ENCODE data around the gene IPO11. TPM values are rescaled to one million over a fixed set of nuclear protein-coding genes. Genes with fewer than 3 reads are reported as not detected.

IPO11 gene
- total and polyA plus RNA-seq, 2 of the 13 experiments (the other 11 are each of a cell fraction or from before 2014, with no cell fraction given): 13.9 to 24.4 TPM

DNA sequence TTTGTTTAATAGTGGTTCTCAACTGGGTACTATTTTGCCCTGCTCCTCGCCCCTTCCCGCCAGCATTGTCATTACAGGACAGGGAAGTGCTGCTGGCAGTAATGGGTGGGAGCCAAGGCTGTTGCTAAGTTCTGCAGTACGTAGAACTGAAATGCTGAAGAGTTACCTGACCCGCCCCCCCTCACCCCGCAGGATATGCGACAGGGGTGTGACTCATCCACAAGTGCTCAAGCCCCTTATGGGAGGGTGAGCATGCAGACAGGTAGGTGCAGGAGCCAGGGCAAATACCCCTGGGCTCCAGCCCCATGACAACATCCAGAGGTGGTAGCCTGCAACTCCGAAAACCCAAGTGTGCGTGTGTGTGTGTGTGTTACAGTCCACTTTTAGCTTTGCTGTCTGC is 201.8 kb downstream of the IPO11 start:
- in situ Hi-C loops (cut with HindIII; ENCODE audit: extremely low pct_ligation_motif_present, low pct_unique_long_range_greater_than_20kb): no loop called here
- Histone ChIP-seq H4K20me1 (ENCODE audit: insufficient read depth, low read length) (no peaks in the 10 kb centered on the region), H3K36me3 (replicated peaks in 1 of 2; ENCODE audit: control insufficient read depth in 1 of 2, insufficient read depth in 2 of 2, low read length in 2 of 2) (peaks cover 0 to 1% of the 10 kb centered on the region in 2 experiments; a peak in 2 of 5 replicates), H3K4me1 (ENCODE audit: insufficient read depth, low read length) (no peaks in the 10 kb centered on the region), H3K79me2 (ENCODE audit: insufficient read depth, low read length) (no peaks in the 10 kb centered on the region), H3K4me2 (ENCODE audit: low read depth, low read length) (no peak overlapping the region), H3K9me3 (ENCODE audit: low read length) (no peaks in the 10 kb centered on the region), H3K27ac (ENCODE audit: extremely low read length, insufficient read depth, low read length) (no peak overlapping the region), H2AFZ (ENCODE audit: low read length) (no peak overlapping the region), H3K4me3 (replicated peaks in 1 of 3; ENCODE audit: insufficient read depth in 1 of 3, low read depth in 2 of 3, low read length in 3 of 3) (no peak overlapping the region), H3K9ac (ENCODE audit: insufficient read depth, low read depth, low read length) (no peak overlapping the region), H3K27me3 (ENCODE audit: control insufficient read depth in 1 of 2, insufficient read depth in 2 of 2, low read length in 2 of 2) (no peaks in the 10 kb centered on the region)
- WGBS (ENCODE audit: low lambda C conversion rate): 97% methylated on average over 7 of the region's 8 CpGs
- no peak for DNase-seq (ENCODE audit: low spot score)
- no peak for FAIRE-seq
- ChIA-PET POLR2A (interaction anchor here (0.6 kb wide), 1 partner anchor 31 kb away, joined by 4 read pairs; no protein-coding TSS in a partner anchor), CTCF (ENCODE audit: low intra/inter-chr PET ratio, low total read pairs) (no interaction called here)
- TF ChIP-seq, protein P1, sequence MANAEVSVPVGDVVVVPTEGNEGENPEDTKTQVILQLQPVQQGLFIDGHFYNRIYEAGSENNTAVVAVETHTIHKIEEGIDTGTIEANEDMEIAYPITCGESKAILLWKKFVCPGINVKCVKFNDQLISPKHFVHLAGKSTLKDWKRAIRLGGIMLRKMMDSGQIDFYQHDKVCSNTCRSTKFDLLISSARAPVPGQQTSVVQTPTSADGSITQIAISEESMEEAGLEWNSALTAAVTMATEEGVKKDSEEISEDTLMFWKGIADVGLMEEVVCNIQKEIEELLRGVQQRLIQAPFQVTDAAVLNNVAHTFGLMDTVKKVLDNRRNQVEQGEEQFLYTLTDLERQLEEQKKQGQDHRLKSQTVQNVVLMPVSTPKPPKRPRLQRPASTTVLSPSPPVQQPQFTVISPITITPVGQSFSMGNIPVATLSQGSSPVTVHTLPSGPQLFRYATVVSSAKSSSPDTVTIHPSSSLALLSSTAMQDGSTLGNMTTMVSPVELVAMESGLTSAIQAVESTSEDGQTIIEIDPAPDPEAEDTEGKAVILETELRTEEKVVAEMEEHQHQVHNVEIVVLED (CRISPR knock-in tag; IDR thresholded peaks at IDR 0.05; ENCODE audit: borderline replicate concordance): no peak
- no peak for TF ChIP-seq REXO4 (CRISPR knock-in tag; IDR thresholded peaks at IDR 0.05; ENCODE audit: borderline replicate concordance)
- no peak for TF ChIP-seq SP5 (CRISPR knock-in tag; IDR thresholded peaks at IDR 0.05; ENCODE audit: borderline replicate concordance, low read depth)
- no peak for TF ChIP-seq HDAC1 (CRISPR knock-in tag; IDR thresholded peaks at IDR 0.05)
- TF ChIP-seq, protein P2, sequence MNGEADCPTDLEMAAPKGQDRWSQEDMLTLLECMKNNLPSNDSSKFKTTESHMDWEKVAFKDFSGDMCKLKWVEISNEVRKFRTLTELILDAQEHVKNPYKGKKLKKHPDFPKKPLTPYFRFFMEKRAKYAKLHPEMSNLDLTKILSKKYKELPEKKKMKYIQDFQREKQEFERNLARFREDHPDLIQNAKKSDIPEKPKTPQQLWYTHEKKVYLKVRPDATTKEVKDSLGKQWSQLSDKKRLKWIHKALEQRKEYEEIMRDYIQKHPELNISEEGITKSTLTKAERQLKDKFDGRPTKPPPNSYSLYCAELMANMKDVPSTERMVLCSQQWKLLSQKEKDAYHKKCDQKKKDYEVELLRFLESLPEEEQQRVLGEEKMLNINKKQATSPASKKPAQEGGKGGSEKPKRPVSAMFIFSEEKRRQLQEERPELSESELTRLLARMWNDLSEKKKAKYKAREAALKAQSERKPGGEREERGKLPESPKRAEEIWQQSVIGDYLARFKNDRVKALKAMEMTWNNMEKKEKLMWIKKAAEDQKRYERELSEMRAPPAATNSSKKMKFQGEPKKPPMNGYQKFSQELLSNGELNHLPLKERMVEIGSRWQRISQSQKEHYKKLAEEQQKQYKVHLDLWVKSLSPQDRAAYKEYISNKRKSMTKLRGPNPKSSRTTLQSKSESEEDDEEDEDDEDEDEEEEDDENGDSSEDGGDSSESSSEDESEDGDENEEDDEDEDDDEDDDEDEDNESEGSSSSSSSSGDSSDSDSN (CRISPR knock-in tag; IDR thresholded peaks at IDR 0.05): no peak
- no peak for TF ChIP-seq KAT2B (IDR thresholded peaks at IDR 0.05; ENCODE audit: borderline replicate concordance, low read depth, low read length)
- TF ChIP-seq ZFX (CRISPR knock-in tag; IDR thresholded peaks at IDR 0.05; ENCODE audit: low read depth): no peak
- ATAC-seq: no peak
- intact Hi-C loops (cut with micrococcal nuclease; ENCODE audit: unreplicated experiment): no loop called here
- BruUV-seq (replicated peaks): no TSS peak

Measured in HepG2 (cell line).